HG02798 (cell line): ENCODE results near the gene RRM1.
"Not testable (repeated sequence)": the region's sequence is repeated elsewhere in the genome, so short reads cannot be mapped to it uniquely, and the experiment has no call there.

Experiments
- ATAC-seq: cut with Tn5 transposase; IDR thresholded peaks from one replicate; pipeline ENCODE4 v1.9.1; 2021; ENCODE audit warnings: mild to moderate bottlenecking; ENCODE audit not compliant: unreplicated experiment, poor library complexity

Gene RRM1

DNA sequence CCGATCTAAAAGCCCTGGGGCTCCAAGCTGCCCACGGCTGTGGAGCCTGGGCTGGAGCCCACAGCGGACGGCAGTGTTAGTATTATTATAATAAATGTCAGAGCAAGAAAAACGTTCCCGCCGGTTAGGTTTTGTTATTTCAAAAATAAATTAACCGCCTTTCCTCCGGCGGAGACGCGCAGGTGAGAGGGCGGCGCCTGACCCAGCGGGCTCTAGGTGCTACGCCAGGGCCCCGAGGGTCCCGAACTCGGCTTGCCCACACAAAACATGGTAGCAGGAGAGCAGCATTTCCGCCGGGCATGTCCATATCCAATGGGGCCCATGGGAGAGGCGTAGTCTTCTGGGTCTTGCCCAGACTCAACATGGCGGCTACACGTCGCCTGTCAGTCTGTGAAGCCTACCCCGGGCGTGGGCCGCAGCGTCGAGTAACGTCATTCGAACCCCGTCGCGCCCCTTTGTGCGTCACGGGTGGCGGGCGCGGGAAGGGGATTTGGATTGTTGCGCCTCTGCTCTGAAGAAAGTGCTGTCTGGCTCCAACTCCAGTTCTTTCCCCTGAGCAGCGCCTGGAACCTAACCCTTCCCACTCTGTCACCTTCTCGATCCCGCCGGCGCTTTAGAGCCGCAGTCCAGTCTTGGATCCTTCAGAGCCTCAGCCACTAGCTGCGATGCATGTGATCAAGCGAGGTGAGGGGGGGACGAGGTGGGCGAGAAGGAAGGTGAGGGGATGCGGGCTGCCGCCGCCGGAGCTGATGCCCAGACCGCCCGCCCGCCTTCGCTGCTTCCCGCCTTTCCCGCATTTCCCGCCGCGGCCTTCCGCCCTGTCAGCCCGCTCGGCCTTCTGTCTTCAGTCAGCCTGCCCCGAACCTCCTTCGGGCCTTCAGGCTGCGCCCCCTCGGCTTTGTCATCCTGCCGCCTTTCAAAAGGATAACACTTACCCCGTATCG lies at the start of gene RRM1:
RRM1 (plus strand) TSS at position 452 of the 944 bp plus-strand sequence; CDS start at position 666, 214 bp downstream.
- ATAC-seq, result peak; percentile 97

DNA sequence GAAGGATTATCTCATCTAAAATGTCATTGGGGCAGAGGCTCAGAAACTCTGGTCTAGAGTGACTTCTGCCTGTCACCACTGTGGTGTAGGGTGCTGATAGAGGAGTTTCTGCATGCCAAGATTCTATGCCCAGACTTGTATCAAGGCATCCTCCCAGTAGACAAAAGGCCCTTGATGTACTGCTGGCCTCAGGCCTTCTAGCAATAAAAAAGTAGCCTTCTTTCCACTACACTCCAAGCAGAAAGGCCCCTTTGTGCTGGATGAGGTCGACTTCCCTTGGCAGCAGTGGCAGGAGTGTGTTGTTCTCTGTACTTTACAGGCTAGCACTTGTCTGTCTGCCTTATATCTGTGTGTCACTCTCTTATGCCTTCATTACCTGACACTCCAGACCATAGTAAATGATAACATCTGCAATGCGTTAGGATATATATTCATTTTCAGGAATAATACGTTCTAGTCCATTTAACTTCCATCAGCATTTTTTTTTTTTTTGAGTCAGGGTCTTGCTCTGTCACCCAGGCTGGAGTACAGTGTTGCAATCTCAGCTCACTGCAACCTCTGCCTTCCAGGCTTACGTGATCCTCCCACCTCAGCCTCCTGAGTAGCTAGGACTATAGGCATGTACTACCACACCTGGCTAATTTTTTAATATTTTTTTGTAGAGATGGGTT lies 49.5 kb upstream of the RRM1 start:
- ATAC-seq, result no peak

DNA sequence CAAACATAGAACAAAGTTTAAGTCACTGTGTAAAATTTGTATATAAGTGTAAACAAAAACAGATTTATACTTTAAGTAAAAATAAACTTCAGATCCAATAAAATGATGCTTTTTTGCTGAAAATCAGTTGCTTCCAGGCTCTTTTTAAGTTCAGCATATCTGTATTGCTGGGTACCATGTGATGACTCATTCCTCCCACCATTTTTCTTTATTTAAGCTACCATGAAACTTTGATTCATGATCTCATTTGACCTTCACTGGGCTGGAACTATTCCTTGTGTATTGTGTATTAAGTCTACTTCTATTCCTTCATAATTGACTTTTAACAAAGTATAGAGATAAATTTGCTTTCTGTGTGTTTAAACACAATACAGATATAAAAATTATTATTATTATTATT lies 46.3 kb upstream of the RRM1 start:
- ATAC-seq, result no peak

DNA sequence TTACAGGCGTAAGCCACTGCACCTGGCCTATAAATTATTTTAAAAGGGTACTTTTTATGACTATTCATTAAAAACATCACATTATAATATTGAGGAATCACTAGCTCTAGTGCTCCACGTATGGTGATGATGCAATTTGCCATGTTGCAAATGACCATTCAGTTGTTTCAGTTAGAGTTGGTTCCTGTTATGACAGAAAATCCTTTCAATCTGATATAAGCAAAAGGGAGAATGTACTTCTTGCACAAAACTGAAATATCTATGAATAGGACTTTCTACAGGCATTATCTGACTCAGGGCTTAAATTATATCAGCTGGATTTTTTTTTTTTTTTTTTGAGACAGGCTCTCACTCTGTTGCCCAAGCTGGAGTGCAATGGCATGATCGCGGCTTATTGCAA lies 45.6 kb upstream of the RRM1 start:
- ATAC-seq, result no peak

DNA sequence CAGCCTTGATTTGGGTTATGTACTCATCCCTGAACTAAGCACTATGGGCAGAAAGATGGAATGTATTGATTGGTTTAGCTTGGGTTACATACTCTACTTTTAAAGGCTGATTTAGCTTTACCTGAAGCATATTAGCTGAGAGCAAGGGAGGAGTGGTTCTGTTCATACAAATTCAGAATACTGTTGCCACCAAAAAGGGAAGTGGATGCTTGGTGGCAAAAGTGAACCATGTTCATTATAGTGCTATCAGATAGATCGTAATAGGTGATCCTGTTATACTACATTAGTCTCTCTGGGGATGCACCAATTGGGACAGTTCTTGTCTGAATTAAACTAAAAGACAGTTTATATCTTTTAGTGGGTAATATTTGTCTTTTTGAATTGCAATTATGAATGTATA lies 44.5 kb upstream of the RRM1 start:
- ATAC-seq, result no peak

DNA sequence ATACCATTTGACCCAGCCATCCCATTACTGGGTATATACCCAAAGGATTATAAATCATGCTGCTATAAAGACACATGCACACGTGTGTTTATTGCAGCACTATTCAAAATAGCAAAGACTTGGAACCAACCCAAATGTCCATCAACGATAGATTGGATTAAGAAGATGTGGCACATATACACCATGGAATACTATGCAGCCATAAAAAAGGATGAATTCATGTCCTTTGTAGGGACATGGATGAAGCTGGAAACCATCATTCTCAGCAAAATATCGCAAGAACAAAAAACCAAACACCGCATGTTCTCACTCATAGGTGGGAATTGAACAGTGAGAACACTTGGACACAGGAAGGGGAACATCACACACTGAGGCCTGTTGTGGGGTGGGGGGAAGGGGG lies 41.4 kb upstream of the RRM1 start:
- ATAC-seq, result not testable (repeated sequence)

DNA sequence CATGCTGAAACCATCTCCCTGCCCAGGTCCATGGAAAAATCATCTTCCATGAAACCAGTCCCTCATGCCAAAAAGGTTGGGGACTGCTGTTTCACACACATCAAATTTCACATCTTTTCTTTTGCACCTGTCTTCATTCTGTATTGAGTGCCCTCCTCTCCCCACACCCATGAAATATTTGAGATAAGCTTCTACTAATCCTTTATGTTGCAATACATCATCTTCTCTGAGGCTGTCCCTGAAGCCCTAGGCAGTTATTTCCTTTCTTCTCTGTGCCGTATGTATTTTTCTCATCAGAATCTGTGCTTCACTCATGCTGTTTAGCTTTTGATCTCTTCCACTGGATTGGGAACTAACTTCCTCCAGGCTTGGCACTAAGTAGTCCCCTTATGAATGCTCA lies 40.0 kb upstream of the RRM1 start:
- no peak for ATAC-seq

DNA sequence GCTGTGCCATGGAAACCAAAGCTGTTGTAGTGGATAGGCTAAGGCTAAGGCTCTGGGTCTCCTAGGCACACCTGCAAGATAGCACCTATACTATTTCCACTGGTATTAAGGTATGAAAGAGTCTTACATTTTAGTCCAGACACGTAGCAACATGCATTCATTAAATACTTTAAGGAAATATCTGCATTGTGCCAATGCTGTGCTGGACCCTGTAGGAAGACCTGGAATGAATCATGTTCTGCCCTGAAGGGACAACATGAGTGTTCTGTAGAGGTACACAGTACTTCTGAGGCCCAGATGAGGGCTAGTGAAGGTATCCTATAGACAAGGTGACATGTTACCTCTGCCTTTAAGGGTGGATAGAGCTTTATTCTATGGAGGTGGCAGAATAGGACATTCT lies 35.2 kb upstream of the RRM1 start:
- ATAC-seq, result no peak

DNA sequence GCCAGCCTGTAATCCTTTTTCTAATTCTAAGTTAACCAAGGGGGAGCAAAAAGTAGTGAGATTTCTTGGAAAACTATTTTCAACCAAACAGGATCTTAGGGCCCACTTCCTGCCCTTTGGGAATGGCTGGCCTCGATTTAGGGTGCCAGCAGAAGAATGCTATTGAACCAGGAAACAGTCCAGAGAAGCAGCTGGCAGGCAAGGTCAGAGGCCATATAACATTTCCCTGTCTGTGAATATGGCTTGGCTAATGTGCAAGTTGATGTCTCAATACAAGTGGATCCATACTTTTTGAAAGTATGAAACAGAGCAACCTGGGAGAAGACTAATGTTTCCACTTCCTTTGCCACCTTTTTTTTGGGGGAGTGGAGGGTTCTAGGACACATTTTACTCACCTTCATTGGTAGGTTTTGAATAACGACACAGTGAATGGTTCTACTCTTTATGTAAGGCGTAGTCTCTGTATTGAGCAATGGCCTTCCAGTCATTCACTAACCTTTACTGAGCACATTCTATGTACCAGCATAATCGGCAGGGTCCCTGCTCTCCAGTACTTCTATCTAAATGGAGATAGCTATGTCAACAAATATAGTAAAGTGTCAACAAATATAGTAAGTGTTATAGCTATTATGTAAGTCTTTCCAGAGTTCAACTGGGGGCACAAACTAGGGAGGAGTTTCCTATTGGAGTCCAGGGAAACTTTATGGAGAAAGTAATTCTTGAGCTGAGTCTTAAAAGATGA lies 34.2 kb upstream of the RRM1 start:
- no peak for ATAC-seq

DNA sequence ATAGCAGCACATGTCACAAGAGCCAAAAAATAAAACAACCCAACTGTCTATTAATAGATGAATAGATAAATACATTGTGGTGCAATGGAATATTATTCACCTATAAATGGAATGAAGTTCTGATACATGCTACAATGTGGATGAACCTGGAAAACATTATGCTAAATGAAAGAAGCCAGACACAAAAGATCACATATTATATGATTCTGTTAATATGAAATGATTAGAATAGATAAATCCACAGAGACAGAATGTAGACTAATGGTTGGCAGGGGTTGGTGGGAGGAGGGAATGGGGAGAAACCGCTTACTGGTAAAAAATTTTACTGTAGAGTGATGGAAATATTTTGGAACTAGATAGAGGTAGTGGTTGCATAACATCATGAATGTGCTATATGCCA lies 32.9 kb upstream of the RRM1 start:
- no peak for ATAC-seq

DNA sequence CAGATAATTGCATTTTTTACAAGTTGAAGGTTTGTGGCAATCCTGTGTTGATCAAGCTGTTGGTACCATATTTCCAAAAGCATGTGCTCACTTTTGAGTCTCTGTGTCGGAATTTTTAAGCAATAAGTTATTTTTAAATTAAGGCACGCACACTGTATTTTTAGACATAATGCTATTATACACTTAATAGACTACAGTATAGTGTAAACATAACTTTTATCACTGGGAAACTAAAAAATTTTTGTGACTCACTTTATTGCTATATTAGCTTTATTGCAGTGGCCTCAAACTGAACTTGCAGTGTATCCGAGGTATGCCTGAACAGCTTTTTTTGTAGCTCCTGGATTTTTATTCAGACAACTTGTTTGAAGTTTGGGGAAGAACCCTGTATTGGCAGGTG lies 31.3 kb upstream of the RRM1 start:
- no peak for ATAC-seq

DNA sequence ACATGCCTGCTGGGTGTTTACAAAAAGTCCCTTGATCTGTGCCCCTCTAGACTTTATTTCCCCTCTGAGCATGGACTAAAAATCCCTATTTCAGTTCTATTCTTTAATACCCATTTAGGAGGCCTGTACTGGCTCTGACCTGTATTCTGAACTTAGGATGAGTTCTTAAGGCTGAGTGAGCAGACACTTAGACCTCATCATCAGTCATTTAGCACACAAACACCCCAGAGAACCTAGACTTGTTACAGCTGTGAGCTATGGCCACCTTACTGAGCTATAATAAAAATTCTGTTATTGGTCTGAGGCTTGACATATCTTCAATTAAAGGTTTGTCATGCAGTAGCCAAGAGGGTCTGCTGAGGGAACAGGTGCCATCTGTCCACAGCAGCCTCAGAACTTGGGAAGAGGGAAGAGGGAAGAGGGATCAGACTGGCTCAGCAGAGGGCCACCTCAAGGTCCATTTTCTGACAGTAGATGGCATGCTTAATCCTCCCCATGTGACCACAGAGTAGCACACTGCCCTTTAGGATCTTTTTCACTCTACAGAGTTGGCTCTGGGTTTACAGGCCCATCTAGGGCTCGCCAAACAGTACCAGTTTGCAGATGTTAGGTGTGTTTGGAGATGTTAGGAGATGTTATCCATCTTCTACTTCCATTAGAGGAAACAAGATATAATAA lies 30.2 kb upstream of the RRM1 start:
- ATAC-seq, result no peak

DNA sequence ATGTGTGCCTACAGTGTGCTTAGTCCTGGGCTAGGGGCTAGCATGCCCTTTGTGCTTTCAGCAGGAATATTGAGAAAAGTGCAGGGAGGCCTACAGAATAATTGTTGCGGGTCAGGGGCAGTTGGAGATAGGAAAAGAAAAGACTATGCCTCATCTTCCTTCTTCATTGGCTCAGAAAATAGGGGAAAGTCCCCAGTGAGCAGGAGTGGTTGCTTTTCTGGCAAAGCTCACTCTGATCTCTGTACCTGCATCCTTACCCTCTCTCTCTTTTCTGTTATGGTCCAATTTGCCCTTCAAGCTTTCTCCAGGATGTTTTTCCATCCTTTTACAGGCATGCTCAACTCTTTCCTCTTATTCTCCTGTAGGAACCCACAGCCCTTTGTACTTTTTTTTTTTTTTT lies 29.5 kb upstream of the RRM1 start:
- no peak for ATAC-seq

DNA sequence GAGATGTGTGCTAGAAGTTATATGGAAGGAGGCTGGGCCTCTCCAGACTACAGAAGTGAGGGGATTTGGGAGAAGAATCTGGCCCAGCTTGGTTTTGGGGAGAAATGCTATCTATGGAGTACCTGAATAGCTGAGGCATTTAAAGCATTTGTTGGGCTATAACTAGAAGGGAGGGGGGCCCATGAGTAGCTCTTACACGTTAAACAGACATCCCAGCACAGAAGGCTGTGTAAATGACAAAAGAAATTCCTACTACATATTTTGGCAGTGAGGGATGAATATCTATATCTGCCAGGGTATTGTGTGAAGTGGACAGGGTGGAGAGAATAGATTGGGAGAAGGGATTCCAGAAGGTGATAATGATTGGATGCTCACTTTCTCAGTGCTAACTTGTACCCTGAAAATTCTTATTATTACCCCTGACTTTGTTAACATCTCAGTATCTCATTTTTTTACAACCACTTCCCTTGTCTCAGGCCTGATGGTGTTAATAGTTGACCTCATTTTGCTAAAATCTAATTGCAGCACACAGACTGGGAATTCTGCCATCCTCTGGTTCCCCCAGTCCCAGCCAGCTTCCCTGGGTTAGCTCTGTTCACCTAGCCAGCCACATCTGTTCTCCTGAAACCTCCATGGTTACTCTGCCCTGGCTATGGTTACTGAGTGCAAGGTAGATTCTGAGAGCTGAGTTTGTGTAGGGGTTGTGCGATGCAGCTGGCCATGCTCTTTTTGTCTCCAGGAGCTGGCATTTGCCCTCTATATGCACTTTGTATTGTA lies 28.8 kb upstream of the RRM1 start:
- no peak for ATAC-seq

DNA sequence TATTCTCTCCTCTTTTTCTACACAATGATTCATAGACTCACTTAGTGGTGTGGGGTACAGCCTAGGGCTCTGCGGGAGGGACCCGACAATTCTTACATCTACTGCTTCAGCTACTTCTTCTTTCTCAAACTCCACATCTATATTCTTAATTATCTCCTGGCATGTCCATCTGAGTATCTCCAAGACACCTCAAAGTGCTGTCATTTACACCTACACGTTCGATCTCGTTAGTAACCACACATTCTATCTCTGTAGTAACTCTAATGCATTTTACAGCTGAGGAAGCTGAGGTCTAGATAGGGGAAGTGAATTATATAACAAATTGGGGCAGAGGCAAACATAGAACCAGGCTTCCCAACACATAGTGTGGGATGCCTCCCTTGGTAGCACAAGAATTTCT lies 27.7 kb upstream of the RRM1 start:
- ATAC-seq, result no peak

DNA sequence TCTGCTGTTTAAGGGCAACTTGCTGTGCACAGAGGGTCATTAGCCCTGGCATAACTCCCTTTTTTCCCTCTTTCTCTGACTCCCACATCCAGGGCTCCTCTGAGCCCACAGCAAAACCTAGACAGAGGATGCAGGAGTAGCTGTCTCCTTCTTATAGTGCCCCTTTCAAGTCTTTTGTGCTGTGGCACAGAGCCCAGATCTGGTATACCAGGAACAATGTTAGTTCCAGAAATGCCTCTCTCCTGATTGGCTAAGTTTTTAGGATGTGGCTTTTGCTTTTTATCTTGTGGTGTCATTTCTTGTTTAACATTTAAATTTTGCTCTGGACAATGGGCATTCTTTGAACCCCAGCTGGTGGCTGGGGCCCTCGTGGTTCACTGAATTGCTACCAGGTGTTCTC lies 25.6 kb upstream of the RRM1 start:
- no peak for ATAC-seq

DNA sequence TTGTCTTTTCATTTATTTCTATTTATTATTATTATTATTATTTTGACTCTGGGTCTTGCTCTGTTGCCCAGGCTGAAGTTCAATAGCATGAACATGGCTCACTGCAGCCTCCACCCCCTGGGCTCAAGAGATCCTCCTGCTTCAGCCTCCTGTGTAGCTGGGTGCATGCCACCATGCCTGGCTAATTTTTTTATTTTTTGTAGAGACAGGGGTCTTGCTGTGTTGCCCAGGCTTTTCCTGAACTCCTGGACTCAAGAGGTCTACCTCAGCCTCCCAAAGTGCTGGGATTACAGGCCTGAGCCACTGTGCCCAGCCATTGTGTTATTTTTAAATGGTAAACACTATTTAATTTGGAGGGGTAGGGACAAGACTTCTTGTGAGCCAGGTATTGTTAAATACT lies 23.3 kb upstream of the RRM1 start:
- no peak for ATAC-seq

DNA sequence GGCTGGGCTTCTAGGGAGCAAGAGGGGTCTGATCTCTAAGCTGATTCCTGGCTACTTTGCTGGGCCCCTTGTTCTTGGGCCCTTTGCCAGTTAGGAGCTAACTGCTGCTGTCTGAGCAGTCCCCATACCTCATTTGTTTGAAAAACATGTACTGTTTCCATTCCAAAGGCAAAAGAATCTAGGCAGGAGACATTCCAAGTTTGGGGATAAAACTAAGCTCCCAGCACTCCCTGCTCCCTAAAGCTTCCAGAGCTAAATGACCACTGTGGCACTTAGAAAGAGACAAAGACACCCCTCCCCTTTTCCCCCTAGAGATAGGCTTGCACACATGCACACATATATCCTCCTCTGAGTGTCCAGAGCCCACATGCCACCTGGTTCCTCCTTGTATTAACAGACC lies 22.7 kb upstream of the RRM1 start:
- no peak for ATAC-seq

DNA sequence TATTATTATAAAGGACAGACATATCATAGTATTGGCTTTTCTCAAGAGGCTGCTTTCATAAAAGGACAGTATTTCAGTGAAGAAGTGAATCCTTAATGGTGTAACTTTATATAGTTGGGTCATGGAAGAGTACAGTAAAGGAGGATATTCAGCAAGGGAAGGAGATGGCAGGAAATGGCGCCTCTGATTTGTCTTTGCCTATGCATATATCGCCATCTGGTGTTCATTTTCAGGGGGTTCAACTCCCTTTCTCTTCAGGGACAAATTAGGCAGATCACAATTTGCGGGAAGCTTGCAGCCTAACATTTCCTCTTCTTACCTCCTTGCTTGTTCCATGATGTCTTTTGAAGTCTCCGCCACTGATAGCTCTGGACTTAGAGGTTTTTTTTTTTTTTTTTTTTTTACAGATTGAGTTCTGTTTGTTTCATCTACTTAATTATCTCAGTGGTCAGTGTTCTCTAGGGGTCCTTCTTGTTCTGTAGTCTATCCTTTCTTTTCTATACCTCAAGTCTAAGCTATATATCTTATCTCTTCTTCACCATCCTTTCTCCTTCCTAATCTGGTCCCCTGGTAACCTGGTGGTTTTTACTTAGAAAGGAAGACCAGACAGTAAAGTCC lies 21.8 kb upstream of the RRM1 start:
- ATAC-seq, result peak; percentile 75
